ENCODE measurements around the gene OGFOD2.

The OGFOD2 gene

DNA sequence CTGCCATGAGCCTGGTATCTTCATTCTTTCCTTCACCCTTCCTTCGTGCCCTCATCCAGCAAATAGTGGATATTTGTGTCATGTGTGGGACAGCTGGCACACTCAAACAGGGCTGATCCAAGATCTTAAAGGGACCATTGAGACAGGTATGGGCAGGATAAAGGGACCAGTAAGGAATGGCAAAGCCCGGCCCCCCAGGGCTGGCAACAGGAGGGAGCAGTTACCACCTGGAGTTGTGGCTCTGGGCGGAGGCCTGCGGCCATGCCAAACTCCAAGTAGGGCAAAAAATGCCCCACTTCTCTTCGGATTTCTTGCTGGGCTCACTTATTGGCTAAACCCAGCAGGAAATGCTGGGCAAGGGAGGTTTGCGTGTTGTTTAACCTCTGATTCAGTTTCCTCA is 2.1 kb downstream of the OGFOD2 start:
- no peak overlapping the region for H3K4me3 ChIP-seq (ENCODE audit: low read depth, low read length)

DNA sequence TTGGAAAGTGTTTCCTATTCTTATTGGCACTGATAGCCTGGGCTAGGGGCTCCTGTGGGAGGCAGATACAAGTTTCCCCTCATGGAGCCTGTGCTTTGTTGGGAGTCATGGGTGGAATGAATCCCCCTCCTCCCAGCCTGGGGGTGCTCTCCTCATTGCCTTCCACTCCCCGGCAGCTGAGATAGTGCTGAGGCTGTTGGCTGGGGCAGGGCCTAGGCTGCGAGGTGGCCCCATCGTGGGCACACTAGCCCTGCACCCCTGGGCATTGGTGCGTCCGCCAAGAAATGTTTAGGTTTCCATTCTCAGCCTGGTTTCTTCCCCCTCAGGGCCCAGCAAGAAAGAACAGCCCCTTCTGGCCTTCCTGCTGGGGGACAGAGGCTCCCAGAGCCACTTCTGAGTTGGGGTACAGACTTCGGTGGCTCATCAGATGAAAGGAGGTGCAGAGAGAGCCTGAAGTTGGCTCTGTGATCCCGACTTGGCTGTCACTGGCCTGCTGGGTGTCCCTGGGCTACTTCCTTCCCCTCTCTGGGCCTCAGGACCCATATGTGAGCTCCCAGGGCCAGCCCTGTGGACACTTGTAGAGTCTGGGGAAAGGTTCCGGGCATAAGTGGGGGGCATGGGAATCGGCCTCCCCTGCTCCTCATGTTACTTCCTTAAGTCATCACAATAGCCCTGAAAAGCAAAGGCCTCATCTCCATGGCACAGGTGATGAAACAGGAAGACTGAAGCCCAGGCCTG is 2.8 kb downstream of the OGFOD2 start:
- TF ChIP-seq, protein P1, sequence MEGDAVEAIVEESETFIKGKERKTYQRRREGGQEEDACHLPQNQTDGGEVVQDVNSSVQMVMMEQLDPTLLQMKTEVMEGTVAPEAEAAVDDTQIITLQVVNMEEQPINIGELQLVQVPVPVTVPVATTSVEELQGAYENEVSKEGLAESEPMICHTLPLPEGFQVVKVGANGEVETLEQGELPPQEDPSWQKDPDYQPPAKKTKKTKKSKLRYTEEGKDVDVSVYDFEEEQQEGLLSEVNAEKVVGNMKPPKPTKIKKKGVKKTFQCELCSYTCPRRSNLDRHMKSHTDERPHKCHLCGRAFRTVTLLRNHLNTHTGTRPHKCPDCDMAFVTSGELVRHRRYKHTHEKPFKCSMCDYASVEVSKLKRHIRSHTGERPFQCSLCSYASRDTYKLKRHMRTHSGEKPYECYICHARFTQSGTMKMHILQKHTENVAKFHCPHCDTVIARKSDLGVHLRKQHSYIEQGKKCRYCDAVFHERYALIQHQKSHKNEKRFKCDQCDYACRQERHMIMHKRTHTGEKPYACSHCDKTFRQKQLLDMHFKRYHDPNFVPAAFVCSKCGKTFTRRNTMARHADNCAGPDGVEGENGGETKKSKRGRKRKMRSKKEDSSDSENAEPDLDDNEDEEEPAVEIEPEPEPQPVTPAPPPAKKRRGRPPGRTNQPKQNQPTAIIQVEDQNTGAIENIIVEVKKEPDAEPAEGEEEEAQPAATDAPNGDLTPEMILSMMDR (IDR thresholded peaks at IDR 0.05; ENCODE audit: insufficient read depth, low read depth, low read length, missing control alignments): no peak
- no peak for DNase-seq (ENCODE audit: low read depth)
- no peak overlapping the region for H3K4me3 ChIP-seq (ENCODE audit: low read depth, low read length)

More for the DNA sequence above, 2.1 kb downstream of the OGFOD2 start:
- TF ChIP-seq, protein P1 (IDR thresholded peaks at IDR 0.05; ENCODE audit: insufficient read depth, low read depth, low read length, missing control alignments): no peak
- DNase-seq (ENCODE audit: low read depth): no peak

DNA sequence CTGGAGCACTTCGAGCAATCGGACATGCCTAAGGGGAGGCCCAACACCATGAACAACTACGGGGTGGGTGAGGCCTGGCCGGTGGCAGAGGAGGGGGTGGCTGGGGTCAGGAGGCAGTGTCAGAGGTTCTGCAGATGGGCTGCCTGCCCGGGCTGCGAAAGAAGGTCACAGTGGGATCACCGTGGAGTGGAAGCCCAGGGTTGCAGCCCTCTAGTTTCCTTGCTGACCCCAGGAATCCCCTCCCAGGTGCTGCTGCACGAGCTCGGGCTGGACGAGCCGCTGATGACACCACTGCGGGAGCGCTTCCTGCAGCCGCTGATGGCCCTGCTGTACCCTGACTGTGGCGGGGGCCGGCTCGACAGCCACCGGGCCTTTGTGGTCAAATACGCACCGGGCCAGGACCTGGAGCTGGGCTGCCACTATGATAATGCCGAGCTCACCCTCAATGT is 3.5 kb downstream of the OGFOD2 start:
- DNase-seq (ENCODE audit: low read depth): no peak
- TF ChIP-seq, protein P1 (IDR thresholded peaks at IDR 0.05; ENCODE audit: insufficient read depth, low read depth, low read length, missing control alignments): no peak
- H3K4me3 ChIP-seq (ENCODE audit: low read depth, low read length): no peak overlapping the region

DNA sequence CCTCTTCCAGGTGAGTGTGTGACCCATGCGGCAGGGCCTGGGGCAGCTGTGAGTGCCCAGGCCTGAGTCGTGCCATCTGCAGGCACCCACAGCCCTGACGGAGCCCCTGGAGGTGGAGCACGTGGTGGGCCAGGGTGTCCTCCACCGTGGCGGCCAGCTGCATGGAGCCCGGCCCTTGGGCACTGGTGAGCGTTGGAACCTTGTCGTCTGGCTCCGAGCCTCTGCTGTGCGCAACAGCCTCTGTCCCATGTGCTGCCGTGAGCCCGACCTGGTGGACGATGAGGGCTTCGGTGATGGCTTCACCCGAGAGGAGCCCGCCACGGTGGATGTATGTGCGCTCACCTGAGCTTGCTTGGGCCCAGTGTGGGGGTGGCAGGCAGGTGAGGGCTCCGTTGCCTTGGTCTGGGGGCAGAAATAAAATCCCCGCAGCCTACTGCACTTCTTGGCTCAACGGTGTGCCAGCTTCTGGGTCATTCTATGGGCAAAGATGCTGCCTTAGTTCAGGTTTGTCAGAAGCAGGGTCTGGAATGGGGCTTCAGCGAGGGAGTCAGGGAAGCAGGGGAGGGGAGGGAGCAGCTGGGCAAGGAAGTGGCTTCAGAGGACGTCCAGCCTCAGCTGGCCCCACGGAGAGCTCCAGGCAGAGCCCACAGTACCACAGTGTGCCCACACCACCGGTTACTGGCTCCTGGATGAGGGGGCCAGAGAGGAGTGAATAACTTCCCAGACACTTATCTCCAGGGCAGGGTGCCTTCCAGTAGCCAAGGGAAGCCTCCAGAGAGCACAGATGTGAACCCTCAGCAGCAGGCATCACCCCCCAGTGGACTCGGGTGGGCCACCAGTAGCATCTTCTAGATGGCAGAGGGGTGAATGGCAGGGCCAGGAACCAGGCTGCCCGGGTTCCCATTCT is 4.2 kb downstream of the OGFOD2 start:
- TF ChIP-seq, protein P1 (IDR thresholded peaks at IDR 0.05; ENCODE audit: insufficient read depth, low read depth, low read length, missing control alignments): no peak
- no peak for DNase-seq (ENCODE audit: low read depth)

DNA sequence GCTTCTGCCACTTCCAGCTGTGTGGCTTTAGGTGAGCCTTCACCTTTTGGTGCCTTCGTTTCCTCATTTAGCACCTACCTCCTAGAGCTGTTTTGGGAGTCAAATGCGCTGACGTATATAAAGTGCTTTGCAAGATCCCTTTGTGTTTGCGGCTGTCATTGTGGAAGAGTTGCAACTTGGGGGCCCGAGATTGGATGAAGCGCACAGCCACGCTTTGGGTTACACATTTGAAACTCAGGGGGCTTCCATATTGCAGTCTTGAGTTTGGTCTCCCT is 4.8 kb downstream of the OGFOD2 start:
- TF ChIP-seq, protein P1 (IDR thresholded peaks at IDR 0.05; ENCODE audit: insufficient read depth, low read depth, low read length, missing control alignments): no peak
- H3K4me3 ChIP-seq (ENCODE audit: low read depth, low read length): peak overlapping the region; percentile 96
- DNase-seq (ENCODE audit: low read depth): peak; percentile 41

More for the DNA sequence above, 4.2 kb downstream of the OGFOD2 start:
- peak overlapping the region; percentile 96 for H3K4me3 ChIP-seq (ENCODE audit: low read depth, low read length)

DNA sequence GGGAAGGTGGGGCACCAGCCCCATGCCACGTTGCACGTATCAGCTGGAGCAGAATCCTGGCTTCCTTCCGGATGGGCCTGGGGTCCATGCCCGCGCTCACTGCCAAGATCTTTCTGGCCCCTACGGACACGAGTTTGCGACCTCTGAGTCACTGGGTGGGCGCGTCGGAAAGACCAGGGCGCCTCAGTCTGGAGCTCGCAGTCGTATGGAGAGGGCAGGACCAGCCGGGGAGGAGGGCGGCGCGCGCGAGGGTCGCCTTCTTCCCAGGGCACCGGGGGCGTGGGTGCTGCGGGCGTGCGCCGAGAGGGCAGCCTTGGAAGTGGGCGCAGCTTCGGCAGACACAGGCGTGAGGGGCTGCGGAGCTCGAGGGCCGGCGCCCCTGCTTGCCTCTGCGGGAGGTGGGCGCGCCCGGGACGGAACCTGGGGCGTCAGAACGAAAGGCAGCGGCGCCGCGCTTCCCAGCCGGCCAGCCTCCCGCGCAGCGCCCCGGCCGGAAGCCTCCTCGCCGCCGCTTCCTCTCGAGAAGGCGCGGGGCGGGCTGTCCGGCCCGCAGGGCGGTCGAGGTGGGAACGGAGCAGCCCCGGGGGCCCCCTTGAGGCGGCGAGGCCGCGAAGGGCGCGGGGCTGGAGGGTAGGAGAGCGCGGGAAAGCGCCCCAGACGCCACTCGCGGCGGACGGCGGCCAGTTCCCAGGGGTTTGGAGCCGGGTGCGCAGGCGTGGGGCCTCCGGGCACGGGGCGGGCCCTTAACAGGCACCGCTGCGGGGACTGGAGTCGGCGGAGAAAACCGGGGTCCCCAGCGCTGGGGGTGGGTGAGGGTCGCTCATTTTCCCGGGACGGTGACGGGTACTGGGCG is 5.4 kb downstream of the OGFOD2 start, which contains the start of gene ARL6IP4:
Gene ARL6IP4 (plus strand): TSS at position 499 of the 853 bp plus-strand sequence. CDS start 459 bp downstream, outside the sequence.
- peak; percentile 81 for DNase-seq (ENCODE audit: low read depth)
- H3K4me3 ChIP-seq (ENCODE audit: low read depth, low read length): peak within 1 kb of the TSS; percentile 96
- TF ChIP-seq, protein P1 (IDR thresholded peaks at IDR 0.05; ENCODE audit: insufficient read depth, low read depth, low read length, missing control alignments): no peak

Data from GM12865 (cell line).